Left kidney (tissue), 8 donors: ENCODE data around the gene ARHGEF33. TPM values are rescaled to one million over a fixed set of nuclear protein-coding genes. Genes with fewer than 3 reads are reported as not detected.

Source experiments
- DNase-seq: peaks from one replicate; pipeline ENCODE4 v3.0.0-alpha.2; 2013
- long read RNA-seq, 8 donors: transcript quantifications; one replicate each; lab custom pipeline, GENCODE V29; 2026
- polyA plus RNA-seq: library from polyadenylated mRNA; unstranded; fragments of 120-200 nt; gene quantifications from one replicate; pipeline ENCODE4 v1.2.1, GENCODE V29; 2013; ENCODE audit not compliant: insufficient read length

The ARHGEF33 gene
- 3.4 TPM for polyA plus RNA-seq
- long read RNA-seq, donor 1: 0 reads
- long read RNA-seq, donor 2: 0 reads
- long read RNA-seq, donor 3: 0 reads
- long read RNA-seq, donor 4: 0 reads
- long read RNA-seq, donor 5: 0 reads
- long read RNA-seq, donor 6: 0 reads
- long read RNA-seq, donor 7: 0 reads
- long read RNA-seq, donor 8: 0 reads

GRCh38 chr2:38889575-38889974, at the start of gene ARHGEF33:
Gene ARHGEF33 (plus strand): TSS chr2:38889875. CDS start chr2:38919448, 29,573 bp downstream.
- no peak for DNase-seq

GRCh38 chr2:38850045-38850444, 39.6 kb upstream of the ARHGEF33 start:
- no peak for DNase-seq

- DNase-seq: no peak
Observed at GRCh38 chr2:38856165-38856564, 33.5 kb upstream of the ARHGEF33 start.

DNA sequence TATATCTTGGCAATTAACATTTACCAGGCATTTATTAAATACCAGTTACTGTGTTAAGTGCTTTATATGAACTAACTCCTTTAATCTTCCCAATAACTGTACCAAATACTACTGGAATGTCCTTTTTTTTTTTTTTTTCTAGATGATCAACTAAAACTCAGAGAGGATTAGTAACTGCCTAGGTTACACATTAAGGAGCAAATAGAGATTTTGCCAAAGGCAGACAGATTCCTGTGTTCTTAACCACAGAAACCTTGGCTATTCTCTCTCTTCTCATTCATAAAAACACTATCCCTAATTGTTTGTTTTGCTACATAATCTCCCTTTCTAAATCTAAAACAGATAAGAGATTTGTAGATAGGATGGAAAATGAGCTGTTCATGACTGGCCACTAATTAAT, 27.2 kb upstream of the ARHGEF33 start:
- no peak for DNase-seq

DNA sequence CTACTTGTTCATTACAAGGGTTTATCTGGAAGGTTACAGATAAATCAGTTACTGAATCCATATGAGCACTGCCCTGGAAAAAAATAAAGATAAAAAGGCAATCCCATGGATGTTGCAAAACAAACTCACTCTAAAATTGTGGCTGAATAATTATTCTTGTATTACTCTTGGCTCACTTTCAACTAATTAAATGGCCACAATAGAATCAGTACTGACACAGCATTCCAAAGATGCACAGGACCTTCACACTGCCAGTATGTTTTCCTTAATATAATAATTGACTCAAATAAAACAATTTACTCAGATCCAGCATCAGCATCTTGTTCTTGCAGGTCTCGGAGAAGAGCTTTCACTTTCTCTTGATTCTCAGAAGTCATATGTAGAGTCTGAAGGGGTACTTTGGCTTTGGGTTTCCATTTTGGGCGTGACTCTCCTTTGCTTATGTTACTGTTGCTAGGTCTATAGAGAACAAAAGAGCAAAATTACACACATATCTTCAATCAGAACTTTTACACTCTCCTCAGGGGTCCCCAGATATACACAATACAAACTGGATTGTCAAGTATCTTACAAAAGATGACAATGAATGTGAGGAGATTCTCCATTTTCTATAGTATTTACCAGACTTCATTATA, 26.5 kb upstream of the ARHGEF33 start:
- no peak for DNase-seq

GRCh38 chr2:38866773-38867443, 22.8 kb upstream of the ARHGEF33 start:
- no peak for DNase-seq

- no peak for DNase-seq
Observed at GRCh38 chr2:38871432-38871831, 18.2 kb upstream of the ARHGEF33 start.

- no peak for DNase-seq
Observed at GRCh38 chr2:38873763-38874162, 15.9 kb upstream of the ARHGEF33 start.

- no peak for DNase-seq
Observed at GRCh38 chr2:38875227-38875575, 14.5 kb upstream of the ARHGEF33 start.

DNA sequence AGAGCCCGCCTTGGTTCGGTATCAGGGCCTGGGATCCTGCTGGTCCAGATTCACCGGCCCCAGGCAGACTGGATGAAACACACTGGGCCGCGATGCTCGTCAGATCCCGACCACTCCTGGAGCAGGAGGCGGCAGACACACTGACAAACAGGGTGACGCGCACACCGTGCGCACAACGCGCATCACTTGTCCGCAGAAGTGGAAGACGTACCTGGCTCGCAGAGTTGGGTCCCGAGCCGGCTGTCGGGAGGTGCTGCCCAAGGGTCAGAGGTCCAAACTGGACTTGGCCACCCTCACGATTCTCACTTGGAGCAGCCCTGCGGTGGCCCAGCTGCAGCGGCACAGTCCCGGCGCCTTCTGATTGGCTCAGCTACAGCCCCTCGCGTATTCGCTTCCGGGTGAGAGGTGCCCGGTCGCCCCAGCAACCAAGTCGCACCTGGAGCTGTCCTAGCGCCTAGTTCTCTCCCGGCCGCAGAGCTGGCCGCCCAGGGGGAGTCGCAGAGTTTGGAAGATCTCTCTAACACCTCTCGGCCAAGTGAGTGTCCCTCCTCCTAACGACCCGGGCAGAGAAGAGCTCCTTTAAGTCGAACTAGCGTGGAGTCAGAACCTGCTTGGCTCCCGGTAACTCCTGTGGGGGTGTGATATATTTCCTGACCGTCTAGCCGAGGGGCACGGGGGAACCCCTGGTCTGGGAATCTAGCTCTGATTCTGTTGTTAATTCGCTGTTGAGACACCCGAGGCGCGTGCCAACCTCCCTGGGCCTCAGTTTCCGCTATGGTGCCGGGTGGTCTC, 13.9 kb upstream of the ARHGEF33 start, which contains the start of the genes DHX57 and MORN2:
DHX57 (minus strand) TSS at position 359 of the 792 bp plus-strand sequence. CDS start 7,529 bp downstream, outside the sequence.
MORN2 (plus strand) TSS at position 401 of the 792 bp plus-strand sequence.
- peak; percentile 84 for DNase-seq

- DNase-seq: peak; percentile 1
Observed at GRCh38 chr2:38876407-38876806, 13.3 kb upstream of the ARHGEF33 start.

- no peak for DNase-seq
Observed at GRCh38 chr2:38886063-38886462, 3.6 kb upstream of the ARHGEF33 start.

- DNase-seq: no peak
Observed at GRCh38 chr2:38887347-38887746, 2.3 kb upstream of the ARHGEF33 start.

DNA sequence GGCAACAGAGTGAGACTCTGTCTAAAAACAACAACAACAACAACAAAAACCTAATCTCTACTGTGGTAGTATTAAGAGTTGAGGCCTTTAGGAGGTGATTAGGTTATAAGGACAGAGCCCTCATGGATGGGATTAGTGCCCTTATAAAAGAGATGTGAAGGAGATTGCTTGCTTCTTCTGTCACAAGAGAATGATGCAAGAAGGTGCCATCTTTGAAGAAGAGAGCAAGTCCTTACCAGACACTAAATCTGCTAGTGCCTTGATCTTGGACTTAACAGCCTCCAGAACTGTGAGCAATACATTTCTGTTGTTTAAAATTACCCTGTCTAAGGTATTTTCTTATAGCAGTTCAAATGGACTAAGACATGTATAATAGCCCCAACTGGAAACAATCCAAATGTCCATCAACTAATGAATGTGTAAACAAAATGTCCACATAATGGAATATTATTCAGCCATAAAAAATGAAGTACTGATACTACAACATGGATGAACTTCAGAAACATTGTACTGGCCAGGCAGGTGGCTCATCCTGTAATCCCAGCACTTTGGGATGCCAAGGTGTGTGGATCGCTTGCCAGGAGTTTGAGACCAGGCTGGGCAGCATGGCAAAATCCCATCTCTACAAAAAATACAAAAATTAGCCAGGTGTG, 1.6 kb upstream of the ARHGEF33 start:
- DNase-seq: no peak

DNA sequence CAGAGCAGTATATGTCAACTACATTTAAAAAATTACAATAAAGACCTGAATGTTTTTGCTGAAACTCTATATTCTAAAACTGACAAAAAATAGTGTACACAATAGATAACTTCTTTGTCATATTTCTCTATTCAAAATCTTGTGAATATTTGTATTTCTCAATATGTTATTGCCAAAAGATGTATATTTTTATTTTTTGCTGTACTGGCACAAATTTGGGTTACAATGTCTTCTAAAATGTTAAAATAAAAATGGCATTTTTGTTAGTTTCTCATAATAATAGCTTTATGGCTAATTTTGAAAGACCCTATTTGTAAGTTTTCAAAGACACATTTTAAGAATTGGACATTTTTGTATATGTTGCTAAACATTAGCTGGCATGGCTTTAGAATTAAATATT, 630 bp upstream of the ARHGEF33 start:
- no peak for DNase-seq

DNA sequence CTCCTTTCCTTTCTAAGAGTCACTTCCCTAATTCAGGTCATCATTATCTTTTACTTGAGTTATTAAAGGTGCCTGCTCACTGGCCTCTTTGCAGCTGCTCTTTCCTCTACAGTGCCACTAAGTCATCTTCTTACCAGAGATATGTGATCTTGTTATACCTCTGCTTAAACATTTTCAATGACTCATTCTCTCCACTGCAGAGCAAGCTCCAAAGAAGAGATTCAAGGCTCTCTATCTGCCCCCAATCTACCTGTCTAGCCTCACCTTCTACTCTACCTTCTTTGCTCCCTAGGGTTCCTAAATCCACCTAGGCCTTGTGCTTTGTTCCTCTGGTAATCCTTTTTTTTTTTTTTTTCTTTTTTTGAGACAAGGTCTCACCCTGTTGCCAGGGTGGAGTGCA, 3.1 kb downstream of the ARHGEF33 start:
- DNase-seq: no peak

- DNase-seq: no peak
Observed at GRCh38 chr2:38898256-38898655, 8.6 kb downstream of the ARHGEF33 start.

DNA sequence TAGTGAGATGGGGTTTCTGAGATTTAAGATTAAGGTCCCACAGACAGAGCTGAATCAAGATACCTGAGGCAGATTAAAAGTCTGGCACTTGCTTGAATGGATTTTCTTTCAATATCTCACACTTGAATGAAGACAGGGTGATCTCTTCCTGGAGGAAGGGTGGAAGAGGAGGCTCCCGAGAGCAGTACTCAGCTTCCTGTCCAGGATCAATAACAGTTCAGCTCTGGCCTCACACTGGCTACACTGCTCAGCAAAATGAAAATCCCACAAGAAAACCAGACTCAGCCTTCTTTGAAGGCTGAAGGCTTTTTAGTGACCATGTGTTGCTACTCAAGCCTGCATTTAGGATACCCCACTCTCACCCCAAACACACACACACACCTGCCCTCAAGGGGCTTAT, 11.1 kb downstream of the ARHGEF33 start:
- no peak for DNase-seq

GRCh38 chr2:38905251-38905650, 15.6 kb downstream of the ARHGEF33 start:
- DNase-seq: no peak

DNA sequence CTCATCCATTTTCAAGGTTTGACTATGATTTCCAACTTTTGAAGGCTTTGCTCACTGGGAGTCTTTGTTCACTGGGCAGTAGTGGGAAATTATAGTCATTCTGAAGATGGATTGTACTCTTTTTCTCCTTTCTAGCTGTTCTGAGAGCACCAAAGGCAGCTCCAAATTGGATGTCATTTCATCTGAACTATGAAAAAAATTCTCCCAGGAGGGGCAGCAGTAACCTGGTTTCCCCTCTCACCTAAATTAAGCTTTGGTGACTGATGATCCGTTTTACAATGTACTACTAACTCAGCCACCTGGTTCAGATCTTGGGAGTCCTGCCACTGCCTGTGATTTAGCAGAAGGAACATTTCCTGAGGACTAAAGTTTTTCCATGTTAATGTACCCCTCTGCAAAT, 17.6 kb downstream of the ARHGEF33 start:
- no peak for DNase-seq

DNA sequence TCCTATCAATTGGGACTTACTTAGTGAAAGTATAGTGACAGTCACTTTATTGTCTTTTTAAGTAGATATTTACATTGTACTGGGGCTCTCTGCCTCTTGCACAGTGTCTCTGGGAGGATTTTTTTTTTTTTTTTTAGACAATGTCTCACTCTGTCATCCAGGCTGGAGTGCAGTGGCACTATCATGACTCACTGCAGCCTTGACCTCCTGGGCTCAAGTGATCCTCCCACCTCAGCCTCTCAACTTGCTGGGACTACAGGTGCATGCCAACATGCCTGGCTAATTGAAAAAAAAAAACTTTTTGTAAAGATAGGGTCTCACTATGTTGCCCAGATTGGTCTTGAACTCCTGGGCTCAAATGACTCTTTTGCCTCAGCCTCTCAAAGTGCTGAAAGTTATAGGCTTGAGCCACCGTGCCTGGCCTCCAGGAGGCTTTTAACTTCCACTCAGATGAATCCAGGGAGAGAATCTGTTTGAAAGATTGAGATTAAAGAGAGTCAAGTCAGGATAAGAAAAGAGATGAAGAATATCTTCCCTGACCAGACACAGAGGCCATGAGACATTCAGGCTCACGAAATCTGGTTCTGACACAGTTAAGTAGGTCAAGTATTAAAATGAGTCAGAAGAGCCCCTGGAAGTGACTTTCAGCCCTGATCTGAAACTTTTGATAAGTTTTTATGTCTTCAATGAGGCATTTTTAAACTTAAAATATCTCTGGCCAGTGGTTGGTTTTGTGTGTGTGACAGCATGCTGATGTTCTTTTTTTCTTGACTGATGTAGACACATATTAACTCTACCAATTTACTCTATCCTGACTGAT, 18.3 kb downstream of the ARHGEF33 start:
- no peak for DNase-seq
